EL (cell line): Measurements from ENCODE around the gene PCGF1.

ENCODE experiments used
- DNase-seq: peaks from one replicate; pipeline ENCODE4 v3.0.0-alpha.2; 2016

The PCGF1 gene

DNA sequence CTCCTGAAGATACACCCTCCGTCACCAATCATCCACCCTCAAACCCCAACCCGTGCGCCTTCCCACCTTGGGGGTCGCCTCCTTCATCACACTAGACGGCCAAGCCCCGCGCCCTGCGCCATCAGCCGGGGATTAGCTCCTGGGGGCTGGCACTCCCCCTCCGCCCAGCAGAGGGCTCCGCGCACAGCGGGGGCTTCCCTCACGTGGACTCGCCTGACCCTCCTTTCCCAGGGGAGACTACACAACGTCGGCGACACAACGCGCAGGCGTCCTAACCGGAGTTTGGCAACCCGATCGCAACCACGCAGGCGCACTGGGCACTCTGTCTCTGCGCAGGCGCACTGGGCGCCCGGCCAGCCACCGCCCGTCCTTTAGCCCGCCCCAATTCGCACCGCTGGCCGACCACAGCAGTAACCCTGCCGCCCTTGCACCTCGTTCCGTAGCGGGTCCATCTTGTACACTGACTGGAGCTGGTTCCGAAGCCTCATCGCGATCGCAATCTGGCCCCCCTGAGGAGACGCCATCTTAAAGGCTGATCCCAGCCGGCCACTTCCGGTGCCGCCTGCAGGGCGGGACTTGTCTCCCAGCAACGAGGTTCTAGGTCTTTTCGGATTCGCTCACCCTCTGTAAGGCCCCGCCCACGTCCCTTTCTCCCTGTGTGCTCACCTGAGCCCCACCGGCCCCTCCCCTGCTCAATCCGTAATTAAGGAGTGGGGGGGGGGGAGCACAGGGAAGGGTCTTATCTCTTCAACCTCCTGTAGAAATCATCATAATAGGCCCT, at the start of gene PCGF1:
Gene PCGF1, minus strand, starts transcription at position 551 of the 781 bp plus-strand sequence. Its CDS starts 27 bp downstream, at position 524.
- DNase-seq, result peak; percentile 97

DNA sequence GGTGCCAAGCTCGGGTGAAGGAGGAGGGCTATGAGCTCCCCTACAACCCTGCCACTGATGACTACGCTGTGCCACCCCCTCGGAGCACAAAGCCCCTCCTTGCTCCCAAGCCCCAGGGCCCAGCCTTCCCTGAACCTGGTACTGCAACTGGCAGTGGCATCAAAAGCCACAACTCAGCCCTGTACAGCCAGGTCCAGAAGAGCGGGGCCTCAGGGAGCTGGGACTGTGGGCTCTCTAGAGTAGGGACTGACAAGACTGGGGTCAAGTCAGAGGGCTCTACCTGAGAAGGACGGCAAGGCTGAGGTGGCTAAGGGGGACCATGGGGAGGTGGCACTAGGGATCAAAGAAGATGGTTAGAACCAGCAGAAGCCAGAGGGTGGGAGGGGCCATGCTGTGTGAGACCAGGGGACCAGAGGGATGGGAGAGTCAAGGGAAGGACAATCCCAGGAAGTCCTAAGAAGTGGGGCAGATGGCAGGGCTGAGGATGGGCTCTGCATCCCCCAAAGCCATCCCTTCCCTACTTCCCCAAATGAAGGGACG, 49.4 kb upstream of the PCGF1 start:
- no peak for DNase-seq

DNA sequence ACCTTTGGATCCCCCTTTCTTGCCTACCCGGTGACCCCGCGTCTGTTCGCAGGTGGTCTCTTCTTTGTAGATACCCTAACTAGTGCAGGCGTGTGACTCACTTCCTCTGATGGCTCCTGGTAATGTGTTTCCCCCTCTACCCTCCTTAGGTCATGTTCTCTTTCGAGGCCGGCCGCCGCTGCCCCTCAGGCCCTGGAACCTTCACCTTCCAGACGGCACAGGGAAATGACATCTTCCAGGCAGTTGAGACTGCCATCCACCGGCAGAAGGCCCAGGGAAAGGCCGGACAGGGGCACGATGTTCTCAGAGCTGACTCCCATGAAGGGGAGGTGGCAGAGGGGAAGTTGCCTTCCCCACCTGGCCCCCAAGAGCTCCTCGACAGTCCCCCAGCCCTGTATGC, 48.7 kb upstream of the PCGF1 start:
- no peak for DNase-seq

DNA sequence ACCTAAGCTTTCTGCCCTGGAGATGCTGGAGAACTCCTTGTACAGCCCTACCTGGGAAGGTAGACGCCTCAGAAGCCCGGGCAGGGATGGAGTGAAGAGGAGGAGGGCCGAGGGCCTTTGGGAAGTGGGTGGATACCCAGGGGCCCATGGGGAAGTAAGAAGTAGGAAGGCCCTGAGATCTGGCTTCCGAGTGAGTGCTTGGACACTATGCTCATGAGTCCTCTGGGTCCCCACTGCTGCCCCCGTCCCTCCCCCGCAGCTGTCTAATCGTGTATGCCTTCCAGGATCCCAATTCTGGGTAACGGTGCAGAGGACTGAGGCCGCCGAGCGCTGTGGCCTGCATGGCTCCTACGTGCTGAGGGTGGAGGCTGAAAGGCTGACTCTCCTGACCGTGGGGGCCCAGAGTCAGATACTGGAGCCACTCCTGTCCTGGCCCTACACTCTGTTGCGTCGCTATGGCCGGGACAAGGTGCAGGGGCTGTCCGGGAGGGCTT, 48.2 kb upstream of the PCGF1 start:
- DNase-seq, result no peak

DNA sequence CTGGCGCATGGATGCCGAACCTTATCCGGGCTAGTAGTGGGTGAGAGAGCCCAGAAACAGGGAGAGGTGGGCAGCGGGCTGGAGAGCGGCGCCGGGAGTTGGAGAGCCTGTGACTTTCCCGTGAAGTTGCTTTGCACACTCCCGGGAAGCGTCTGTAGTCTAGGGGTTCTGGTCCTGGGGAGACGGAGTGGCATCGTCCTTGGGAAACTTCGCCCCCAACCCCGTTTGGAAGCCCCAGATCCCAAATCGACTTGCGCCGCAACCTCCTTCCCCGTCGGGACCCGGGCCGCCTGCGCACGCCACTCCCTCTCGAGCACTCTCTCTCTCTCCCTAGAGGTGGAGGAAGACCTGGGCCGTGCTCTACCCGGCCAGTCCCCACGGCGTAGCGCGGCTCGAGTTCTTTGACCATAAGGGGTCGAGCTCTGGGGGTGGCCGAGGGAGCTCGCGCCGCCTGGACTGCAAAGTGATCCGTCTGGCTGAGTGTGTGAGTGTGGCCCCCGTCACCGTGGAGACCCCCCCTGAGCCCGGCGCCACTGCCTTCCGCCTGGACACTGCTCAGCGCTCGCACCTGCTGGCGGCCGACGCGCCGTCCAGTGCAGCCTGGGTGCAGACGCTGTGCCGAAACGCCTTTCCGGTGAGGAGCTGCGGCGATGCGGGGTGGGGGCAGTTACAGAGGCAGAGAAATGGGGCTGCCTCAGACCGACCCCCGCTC, 47.5 kb upstream of the PCGF1 start:
- DNase-seq, result peak; percentile 32

DNA sequence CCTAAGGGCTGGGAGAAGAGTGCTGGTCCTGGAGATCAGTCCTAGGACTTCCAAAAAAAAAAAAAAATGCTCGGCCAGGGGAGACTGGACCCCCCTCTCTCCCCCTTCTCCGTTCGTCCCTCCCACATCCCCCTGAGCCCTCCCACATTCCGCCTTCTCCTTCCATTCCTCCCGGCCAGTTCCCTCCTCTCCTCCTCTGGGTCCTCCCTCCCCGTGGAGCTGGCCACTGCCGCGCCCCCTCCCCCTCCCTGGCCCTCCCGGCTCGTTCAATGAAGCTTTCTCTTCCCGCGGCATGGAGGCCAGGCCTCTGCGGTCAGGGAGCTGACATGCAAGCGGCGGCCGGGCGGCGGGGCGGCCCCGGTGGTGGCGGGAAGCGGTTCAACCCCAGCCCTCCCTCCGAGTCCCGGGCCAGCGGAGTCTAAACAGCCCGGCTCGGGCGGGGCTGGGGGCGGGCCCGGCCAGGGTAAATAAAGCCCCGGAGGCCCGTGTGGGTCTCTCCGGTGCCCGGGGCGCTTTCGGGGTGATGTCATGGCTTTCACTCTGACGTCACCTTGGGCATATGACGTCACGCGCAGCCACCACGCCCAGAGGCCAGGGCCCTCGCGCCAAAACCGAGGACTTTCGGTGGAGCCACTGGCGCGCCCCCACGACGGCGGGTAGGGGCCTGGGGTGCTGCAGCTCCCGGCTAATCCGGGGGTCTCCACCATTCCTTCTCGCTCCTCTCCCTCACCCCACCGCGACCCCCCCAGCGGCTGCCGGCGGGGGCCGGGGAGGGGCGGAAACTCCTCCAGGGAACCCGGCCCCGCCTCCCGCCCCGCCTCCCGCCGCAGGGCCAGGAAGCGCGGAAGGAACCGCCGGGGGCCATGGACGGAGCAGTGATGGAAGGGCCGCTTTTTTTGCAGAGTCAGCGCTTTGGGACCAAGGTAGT, 46.7 kb upstream of the PCGF1 start, which contains the start of the genes DOK1 and LOXL3:
Gene DOK1, plus strand, starts transcription at position 829 of the 928 bp plus-strand sequence. Its CDS starts 35 bp downstream, at position 864.
Gene LOXL3, minus strand, starts transcription at position 51 of the 928 bp plus-strand sequence. CDS start 1,308 bp downstream, outside the sequence.
- peak; percentile 94 for DNase-seq

DNA sequence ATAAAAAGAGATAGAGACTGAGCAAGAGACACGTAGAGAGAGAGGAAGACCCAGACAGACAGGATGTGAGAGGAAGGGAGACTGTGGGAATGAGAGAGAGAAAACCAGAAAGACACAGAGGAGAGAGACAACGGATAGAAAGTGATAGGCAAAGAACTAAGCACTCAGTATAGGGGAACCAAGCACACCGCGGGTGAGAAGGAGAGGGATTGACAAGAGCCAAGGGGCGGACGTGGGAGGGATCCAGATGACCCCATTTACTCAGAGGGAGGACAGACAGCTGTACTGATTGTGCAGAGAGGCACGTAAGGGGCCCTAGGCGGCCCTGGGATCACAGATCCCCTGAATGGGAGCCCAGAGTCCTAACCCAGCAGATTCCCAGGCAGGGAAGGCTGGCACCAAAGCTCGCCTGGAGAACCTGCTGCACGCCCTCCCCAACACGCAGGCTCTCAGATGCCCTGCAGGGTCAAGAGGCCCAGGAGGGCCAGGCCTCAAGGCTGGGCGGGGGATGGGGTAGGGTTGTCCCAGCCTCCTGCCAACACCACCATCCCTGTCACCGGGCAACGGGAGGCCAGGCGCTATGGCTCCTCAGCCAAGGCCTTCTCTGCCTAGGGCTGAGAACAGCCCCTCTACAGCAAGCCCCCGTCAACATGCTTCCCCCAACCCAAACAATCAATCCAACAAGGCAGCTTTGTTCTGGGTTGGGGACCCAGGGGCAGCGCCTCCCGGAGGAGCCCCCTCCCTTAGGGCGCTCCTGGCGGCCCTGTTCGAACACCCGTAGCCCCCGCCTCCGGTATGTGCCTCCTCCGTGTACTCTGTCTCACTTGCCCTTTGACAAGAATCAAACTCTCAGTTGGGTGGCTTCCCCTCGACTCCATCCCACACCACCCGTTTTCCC, 45.7 kb upstream of the PCGF1 start:
- peak; percentile 59 for DNase-seq

DNA sequence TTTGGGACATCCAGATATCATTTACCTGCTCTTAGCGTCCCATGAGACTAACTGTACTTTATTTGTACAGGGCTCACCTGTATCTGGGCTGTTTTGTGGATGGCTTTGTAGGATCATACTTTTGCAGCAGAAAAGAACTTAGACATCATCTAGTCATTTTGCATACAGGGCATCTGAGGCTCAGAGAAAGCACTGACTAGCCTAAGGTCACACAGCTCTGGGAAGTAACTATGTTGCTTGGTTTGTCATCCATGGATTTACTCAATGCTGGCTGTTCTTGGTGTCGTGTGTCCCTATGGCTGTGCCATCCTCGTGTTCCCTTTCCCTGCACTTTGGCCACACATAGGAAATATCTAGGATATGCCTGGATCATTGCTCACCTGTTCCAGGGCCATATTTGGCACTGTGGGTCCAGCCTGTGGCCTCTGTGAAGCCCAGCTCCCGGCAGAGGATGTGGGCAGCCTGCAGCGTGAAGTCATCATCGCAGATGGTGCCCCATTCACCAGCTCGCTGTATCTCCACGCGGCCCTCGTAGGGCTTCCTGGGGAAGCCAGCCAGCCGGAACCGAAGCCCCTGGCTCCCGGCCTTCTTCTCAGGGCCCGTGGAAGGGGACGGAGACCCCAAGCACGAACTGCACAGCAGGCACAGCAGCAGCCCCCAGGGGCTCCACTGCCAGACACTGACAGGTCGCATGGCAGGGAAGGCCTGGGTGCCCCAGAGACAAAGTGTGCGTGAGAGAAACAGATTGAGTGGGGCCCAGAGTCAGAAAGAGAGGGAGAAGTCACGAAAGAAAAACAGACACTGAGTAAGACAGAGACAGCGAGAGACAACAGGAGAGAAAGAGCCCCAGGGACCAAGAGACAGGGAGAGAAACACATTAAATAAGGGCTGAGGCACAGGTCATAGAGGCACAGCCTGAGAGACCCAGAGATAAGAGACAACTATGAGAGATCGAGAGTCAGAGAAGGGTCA, 44.7 kb upstream of the PCGF1 start:
- DNase-seq, result peak; percentile 45

DNA sequence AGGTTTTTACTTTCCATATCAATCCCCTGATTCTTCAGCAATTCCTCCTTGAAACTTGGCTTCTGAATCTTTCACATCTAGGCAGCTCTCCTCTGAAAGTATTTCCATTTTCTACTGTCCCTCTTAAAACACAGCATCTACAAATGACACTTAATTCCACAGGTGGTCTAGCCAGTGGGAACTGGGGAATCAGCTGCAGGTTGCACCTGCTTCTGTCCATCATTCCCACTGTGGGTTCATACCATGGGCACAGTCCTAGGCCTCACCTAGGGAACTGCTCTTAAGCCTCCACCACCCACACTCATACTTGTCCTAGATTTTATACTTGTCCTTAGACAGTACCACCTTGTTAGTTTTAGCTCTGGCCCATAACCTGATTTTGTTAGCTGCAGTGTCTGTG, 44.0 kb upstream of the PCGF1 start:
- DNase-seq, result no peak

DNA sequence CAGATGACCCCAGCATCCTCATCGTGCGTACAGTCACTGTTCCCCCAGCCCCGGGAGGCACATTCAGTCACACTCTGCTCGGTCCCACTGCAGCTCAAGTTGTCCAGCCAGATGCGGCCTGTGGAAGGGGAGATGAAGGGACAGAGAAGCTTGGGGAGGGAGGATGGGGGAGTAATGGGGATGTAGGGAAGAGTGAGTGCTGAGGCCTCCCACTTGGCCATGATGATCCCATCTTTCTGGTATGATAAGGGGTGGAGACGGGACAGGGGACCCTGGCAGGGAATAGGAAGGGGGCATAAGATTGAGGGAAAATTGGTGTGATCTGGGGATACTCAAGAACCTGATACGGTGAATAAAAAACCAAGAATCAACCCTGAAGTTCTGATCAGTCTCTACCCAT, 42.7 kb upstream of the PCGF1 start:
- DNase-seq, result peak; percentile 46

DNA sequence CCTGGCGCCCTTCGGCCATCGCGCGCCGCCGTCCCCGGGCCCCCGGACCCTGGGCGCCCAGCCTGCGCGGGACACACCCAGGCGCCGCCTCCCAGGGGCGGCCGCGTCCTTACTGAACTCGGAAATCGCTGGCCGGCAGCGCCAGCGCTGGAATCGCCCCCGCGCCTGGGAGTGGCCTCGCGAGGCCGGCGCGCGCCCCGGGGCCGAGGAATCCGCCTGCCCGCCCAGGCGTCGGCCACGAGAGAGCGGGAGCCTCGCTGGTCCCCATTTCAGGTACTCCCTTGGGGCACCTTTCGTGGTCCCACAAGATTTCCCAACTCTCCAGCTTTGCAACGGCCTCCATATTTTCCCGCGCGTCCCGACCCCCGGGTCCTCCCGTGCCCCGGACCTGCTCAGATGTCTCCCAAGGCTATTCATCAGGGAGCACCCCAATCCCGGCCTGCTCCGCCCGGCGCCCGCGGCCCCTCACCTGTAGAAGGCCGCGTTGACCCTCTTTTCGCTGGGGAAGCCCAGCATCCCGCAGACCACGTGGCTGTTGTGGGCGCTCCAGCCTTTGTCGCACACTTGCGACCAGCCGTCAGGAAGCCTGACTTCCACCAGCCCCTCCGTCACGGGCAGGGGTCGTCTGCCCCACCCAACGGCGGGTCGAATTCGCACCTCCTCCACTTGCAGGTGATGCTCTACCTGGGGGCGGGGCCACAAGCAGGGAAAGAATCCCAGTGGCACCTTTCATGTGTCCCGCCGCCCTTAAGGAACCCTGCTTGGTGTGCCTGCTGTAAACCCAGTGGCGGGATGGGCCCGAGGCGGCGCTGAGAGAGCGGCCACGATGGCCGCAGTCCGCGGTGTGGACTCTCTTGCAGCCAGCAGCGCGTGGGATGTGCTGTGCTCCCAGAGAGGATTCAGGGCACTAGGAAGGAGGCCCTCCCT, 41.7 kb upstream of the PCGF1 start:
- peak; percentile 70 for DNase-seq

DNA sequence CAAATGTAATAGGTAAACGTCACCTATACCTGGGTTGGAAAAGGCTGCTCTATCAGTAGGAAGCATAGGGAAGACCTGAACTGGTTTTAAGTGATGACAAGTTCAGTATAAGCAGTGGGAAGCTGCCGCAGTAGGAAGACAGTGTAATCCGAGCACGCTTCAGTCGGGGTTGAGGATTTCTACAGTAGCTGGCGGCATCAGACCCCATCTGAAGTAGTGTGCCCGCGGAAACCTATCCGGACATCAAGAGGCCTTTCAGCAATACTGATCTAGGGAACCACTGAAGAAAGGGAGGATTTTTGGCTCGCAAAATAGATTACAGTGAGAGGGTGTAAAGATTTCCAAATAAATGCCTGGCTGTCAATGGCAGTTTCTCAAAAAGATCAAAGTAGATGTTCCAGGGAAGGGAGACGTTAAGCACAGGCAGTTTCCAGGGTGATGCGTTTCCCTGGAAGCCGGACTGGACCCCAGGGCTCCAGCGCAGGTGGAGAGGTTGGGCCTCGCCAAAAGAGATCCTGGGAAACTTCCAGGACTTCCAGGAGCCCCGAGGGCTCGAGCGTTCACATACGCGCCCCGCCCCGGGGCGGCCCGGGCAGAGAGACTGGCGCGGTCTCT, 40.9 kb upstream of the PCGF1 start:
- DNase-seq, result no peak

DNA sequence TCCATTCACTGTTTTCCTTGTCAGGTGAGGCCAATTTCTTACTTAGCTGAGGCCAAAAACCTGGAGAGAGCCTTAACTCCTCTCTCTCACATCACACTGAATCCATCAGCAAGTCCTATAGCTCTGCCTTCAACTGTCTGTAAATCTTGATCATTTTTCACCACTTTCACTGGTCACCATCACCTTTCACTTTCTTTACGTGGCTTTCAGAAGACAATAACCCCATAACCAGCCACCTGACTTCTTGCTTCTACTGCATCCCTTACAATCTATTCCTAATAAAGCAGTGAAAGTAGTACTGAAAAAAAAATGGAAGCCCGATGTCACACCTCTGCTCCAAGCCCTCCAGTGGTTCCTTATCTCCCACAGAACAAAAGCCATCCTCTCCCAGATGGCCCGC, 38.5 kb upstream of the PCGF1 start:
- DNase-seq, result no peak

DNA sequence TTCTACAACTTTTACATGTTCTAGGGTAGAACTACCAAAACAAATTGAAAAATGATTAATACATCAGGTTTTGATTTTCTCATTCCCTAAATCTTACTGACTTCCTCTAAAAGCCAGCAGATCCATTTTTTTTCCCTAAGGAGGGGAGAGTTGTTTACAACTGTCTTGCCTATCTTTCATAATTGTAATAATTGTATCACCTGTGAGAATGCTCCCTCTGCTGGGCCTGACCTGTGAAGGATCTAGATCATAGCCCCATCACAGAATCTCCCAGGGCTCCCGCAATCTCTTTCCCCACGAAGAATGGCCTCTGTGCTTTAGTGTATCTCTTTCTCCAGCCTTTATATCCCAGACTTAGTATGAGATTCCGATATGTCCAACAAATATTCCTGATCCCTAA, 37.1 kb upstream of the PCGF1 start:
- no peak for DNase-seq

DNA sequence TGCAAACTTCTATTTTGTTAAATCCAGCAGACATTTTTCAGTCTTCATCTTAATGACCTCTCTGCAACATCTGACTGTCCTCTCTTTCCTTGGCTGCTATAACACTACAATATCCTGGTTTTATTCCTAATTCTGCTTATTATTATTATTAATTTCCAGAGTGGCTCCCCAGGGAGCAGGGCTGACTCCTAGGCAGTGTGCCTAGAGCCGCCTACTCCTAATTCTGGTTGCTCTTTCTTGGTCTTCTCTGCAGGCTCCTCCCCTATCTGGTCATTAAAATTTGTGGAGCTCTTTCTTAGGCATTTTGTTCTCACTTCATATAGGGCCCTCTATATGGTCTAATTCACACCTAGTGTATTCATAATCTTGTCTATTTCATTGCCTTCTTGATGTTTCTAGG, 35.5 kb upstream of the PCGF1 start:
- DNase-seq, result no peak

DNA sequence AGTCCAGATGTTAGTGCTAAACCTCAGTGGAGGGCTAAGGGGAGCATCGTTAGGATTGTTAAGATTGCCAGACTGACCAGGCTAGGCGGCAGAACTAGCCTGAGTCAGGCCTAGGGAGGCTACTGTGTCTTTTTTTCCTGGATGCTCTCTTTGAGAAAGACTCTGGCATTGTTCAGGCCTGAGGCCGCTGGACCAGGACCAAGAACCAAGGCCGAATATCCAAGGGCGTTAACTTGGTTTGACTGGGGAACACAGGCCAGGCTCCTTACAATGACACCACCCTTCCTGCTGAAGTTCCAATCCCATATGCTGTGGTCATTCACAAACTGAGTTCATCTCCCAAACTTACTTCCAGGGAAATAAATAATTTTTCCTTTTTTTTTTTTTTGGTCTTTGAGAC, 32.8 kb upstream of the PCGF1 start:
- no peak for DNase-seq

DNA sequence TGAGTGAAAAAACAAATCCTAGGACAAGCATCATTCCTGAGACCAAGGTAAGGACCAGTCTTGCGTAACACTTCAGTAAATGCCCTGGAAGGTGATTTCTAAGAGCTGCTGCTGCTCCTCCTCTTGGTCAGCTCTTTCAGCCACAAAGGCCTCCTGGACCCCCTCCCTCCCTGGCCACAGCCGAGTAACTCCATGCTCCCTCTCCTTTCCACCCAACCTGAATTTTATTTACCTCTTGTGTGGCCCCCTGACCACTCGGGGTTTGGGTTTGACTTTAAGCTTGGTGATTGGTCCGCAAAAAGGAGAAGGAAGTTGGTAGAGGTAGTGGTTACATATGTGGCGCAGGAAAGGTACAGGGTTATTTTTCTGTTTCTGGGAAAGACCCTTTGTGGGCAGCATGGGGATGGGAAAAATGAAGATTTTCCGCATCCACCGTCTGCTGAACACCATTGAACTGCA, 31.4 kb upstream of the PCGF1 start:
- DNase-seq, result no peak

DNA sequence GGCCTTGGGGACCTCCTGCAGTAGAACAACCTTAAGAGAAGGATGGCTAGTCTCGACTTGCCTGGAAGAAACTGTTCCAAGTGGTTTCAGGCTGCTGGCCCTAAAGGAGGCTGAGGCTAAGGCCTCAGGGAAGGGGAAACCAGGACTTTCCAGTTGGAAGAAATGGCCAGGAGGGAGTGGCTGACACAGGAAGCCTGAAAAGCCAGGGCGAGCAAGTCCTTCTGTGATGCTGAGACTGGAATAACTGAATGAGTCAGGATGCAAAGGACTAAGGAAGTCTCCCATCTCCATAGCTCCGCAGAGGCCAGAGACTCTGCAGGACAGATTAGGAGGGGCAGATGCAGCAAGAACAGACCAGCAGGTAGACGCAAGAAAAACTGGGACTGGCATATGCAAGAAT, 29.6 kb upstream of the PCGF1 start:
- no peak for DNase-seq
